OCI-LY7 (cell line): Measurements from ENCODE around the gene TPBGL.

Source experiments
- EZH2phosphoT487 ChIP-seq: fragments of 200-600 bp; sonication (generic); IDR thresholded peaks from 2 replicates; pipeline ENCODE4 v1.6.1; 2018; ENCODE audit warnings: low read depth, borderline replicate concordance, mild to moderate bottlenecking, mixed run types, antibody characterized with exemption, low read length, moderate library complexity, mixed read lengths
- TF ChIP-seq, protein P1 (sequence below): fragments of 200-600 bp; sonication (generic); conservative IDR thresholded peaks from 2 replicates; pipeline ENCODE4 v1.5.1; 2014; ENCODE audit warnings: mild to moderate bottlenecking, antibody characterized with exemption, low read length, moderate library complexity, mixed read lengths

DNA sequence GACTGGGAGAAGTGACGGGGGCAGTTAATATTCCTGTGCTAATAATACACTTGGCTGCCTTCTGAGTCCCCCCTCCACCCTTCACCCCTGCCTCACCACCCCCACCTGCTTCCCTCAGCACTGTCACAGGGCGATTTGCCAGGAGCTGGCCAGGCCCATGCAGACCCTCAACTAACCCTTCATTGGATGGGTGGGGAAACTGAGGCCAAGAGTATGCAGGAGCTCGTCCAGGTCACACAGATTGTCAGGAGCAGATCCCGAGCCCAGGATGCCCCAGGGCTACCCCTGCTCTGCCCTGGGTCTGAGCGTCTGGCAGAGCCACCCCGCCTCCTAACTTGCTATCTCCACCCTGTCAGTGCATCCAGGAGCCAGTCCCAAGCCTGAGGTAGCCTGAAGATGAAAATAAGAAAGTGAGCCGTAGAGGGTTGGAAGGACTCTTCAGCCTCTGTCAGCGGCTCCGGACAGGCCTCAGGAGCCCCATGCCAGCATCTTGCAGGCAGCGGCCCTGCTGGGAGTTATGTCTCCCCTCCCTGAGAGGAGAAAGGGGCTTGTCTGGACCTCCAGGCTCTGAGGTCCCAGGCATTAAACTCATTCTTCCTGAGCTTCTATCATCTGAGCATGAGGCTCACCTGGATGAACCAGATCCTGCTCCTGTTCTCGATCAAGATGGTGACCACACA, 6.2 kb downstream of the TPBGL start:
- TF ChIP-seq, protein P1, sequence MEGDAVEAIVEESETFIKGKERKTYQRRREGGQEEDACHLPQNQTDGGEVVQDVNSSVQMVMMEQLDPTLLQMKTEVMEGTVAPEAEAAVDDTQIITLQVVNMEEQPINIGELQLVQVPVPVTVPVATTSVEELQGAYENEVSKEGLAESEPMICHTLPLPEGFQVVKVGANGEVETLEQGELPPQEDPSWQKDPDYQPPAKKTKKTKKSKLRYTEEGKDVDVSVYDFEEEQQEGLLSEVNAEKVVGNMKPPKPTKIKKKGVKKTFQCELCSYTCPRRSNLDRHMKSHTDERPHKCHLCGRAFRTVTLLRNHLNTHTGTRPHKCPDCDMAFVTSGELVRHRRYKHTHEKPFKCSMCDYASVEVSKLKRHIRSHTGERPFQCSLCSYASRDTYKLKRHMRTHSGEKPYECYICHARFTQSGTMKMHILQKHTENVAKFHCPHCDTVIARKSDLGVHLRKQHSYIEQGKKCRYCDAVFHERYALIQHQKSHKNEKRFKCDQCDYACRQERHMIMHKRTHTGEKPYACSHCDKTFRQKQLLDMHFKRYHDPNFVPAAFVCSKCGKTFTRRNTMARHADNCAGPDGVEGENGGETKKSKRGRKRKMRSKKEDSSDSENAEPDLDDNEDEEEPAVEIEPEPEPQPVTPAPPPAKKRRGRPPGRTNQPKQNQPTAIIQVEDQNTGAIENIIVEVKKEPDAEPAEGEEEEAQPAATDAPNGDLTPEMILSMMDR, result no peak
- no peak for TF ChIP-seq EZH2phosphoT487
